ENCODE results near the gene SCAPER.

- no peak for TF ChIP-seq CTCF (IDR thresholded peaks at IDR 0.05)
- no peak for TF ChIP-seq POLR2AphosphoS5 (IDR thresholded peaks at IDR 0.05)
- no peak for TF ChIP-seq POLR2A (IDR thresholded peaks at IDR 0.05)
- no peak for TF ChIP-seq EP300 (IDR thresholded peaks at IDR 0.05)
These were observed 555.7 kb downstream of the SCAPER start for GRCh38 chr15:76349301-76350070.
